Sigmoid colon (tissue), 4 donors: ENCODE measurements around the gene UCK1.

Source experiments
- EP300 ChIP-seq, 4 donors: sonication (generic); formaldehyde crosslinking; IDR thresholded peaks; one replicate each; pipeline ENCODE4 v1.6.1; 2017; ENCODE audit warnings: antibody characterized with exemption in 4 of 4
- POLR2A ChIP-seq, 2 donors: fragments of 450-650 bp; IDR thresholded peaks; one replicate each; pipeline ENCODE4 v1.6.1; 2016; ENCODE audit warnings: antibody characterized with exemption in 2 of 2, mild to moderate bottlenecking in 2 of 2, moderate library complexity in 2 of 2
- POLR2AphosphoS5 ChIP-seq, 4 donors: sonication (generic); formaldehyde crosslinking; IDR thresholded peaks; one replicate each; pipeline ENCODE4 v1.6.1; 2017; ENCODE audit warnings: antibody characterized with exemption in 4 of 4
- TF ChIP-seq, protein P1 (sequence below), 4 experiments: fragments of 450-650 bp in 3 of 4; fragments of 200-600 bp in 1 of 4; IDR thresholded peaks; one replicate each; pipeline ENCODE4 v1.5.1; 2016 to 2019; ENCODE audit warnings: antibody characterized with exemption in 4 of 4, mild to moderate bottlenecking in 3 of 4, moderate library complexity in 2 of 4

DNA sequence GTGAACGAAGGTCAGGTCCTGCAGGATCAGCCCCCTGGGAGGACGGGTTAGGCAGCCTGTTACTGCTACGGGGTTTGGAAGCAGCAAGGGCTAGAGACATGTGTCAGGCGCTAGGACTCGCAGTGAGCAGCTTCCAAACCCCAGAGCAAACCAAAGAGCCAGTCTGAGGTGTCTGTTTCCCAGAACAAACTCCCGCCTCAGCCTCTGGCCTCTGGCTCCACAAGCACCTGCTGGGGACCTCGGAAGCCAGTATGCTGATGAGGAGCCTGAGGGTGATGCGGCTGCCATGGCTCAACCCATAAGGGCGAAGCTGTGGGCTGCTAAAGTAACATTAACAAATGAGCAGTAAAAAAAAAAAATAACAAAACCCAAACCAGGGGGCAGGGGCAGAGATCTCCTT, 49.3 kb upstream of the UCK1 start:
- no peak for TF ChIP-seq POLR2A (IDR thresholded peaks at IDR 0.05)
- TF ChIP-seq, protein P1, sequence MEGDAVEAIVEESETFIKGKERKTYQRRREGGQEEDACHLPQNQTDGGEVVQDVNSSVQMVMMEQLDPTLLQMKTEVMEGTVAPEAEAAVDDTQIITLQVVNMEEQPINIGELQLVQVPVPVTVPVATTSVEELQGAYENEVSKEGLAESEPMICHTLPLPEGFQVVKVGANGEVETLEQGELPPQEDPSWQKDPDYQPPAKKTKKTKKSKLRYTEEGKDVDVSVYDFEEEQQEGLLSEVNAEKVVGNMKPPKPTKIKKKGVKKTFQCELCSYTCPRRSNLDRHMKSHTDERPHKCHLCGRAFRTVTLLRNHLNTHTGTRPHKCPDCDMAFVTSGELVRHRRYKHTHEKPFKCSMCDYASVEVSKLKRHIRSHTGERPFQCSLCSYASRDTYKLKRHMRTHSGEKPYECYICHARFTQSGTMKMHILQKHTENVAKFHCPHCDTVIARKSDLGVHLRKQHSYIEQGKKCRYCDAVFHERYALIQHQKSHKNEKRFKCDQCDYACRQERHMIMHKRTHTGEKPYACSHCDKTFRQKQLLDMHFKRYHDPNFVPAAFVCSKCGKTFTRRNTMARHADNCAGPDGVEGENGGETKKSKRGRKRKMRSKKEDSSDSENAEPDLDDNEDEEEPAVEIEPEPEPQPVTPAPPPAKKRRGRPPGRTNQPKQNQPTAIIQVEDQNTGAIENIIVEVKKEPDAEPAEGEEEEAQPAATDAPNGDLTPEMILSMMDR (IDR thresholded peaks at IDR 0.05): no peak
- no peak for TF ChIP-seq EP300 (IDR thresholded peaks at IDR 0.05)
- no peak for TF ChIP-seq POLR2AphosphoS5 (IDR thresholded peaks at IDR 0.05)
